DND-41 (cell line): ENCODE results near the gene KCNN3.

Source experiments
- ATAC-seq: fragments of 200-7000 bp; cut with Tn5 transposase; 3 replicates; pipeline ENCODE4 v1.9.1; 2021; ENCODE audit warnings: low read depth; ENCODE audit not compliant: insufficient read depth
- DNase-seq: peaks from one replicate; pipeline ENCODE4 v3.0.0-alpha.2; 2020
- H2AFZ ChIP-seq: 2 replicates; pipeline ENCODE4 v1.6.0; 2012; ENCODE audit warnings: low read depth, low read length
- H3K27ac ChIP-seq: 2 replicates; pipeline ENCODE4 v1.5.1; 2012; ENCODE audit warnings: low read length, inconsistent platforms
- H3K27me3 ChIP-seq: fragments of 200-600 bp; sonication (generic); 2 replicates; pipeline ENCODE4 v1.6.0; 2012; ENCODE audit warnings: low read length, mild to moderate bottlenecking, inconsistent platforms; ENCODE audit not compliant: insufficient read depth, poor library complexity
- H3K36me3 ChIP-seq: 2 replicates; pipeline ENCODE4 v1.5.1; 2012; ENCODE audit warnings: low read length, inconsistent platforms; ENCODE audit not compliant: insufficient read depth
- H3K4me1 ChIP-seq: 2 replicates; pipeline ENCODE4 v1.5.1; 2012; ENCODE audit warnings: mild to moderate bottlenecking, low read length; ENCODE audit not compliant: insufficient read depth
- H3K4me2 ChIP-seq: 2 replicates; pipeline ENCODE4 v1.6.0; 2012; ENCODE audit warnings: mild to moderate bottlenecking, moderate library complexity, low read length, inconsistent platforms; ENCODE audit not compliant: insufficient read depth
- H3K4me3 ChIP-seq, 2 experiments: fragments of 200-600 bp in 1 of 2; shearing (Covaris generic) in 1 of 2; 2 replicates each; pipeline ENCODE4 v1.5.1; 2012 to 2016; ENCODE audit warnings: inconsistent platforms in 2 of 2, low read length in 2 of 2, mild to moderate bottlenecking in 2 of 2, low read depth in 1 of 2, moderate library complexity in 1 of 2
- H3K79me2 ChIP-seq: 2 replicates; pipeline ENCODE4 v1.6.0; 2012; ENCODE audit warnings: low read length, inconsistent platforms; ENCODE audit not compliant: insufficient read depth
- H3K9ac ChIP-seq: 2 replicates; pipeline ENCODE4 v1.6.0; 2012; ENCODE audit warnings: low read depth, mild to moderate bottlenecking, inconsistent platforms, low read length, moderate library complexity
- H3K9me3 ChIP-seq: 2 replicates; pipeline ENCODE4 v1.5.1; 2012; ENCODE audit warnings: low read length, moderate library complexity, mild to moderate bottlenecking, inconsistent platforms; ENCODE audit not compliant: insufficient read depth, severe bottlenecking
- H4K20me1 ChIP-seq: 2 replicates; pipeline ENCODE4 v1.6.0; 2012; ENCODE audit warnings: low read length; ENCODE audit not compliant: insufficient read depth
- CTCF ChIP-seq: IDR thresholded peaks from 2 replicates; pipeline ENCODE4 v1.5.1; 2012; ENCODE audit warnings: borderline replicate concordance, low read length, moderate library complexity, mild to moderate bottlenecking; ENCODE audit not compliant: poor library complexity, severe bottlenecking; ENCODE audit errors: extremely low read depth
- EZH2 ChIP-seq: IDR thresholded peaks from 3 replicates; pipeline ENCODE4 v1.6.1; 2012; ENCODE audit warnings: borderline replicate concordance, low read depth, mild to moderate bottlenecking, moderate library complexity, low read length, inconsistent platforms; ENCODE audit not compliant: severe bottlenecking

KCNN3 gene

GRCh38 chr1:154769193-154769895, 100.7 kb downstream of the KCNN3 start:
- no peak for ATAC-seq
- H3K4me2 ChIP-seq, result no peak overlapping the region
- no peak overlapping the region for H2AFZ ChIP-seq

GRCh38 chr1:154768456-154769125, 101.5 kb downstream of the KCNN3 start:
- H3K27me3 ChIP-seq, result peaks cover 5% of the 10 kb centered on the region
- DNase-seq, result no peak
- H3K4me2 ChIP-seq, result no peak overlapping the region

More at GRCh38 chr1:154769193-154769895, 100.7 kb downstream of the KCNN3 start:
- no peak overlapping the region for H3K9ac ChIP-seq
- H4K20me1 ChIP-seq, result no peaks in the 10 kb centered on the region
- no peak overlapping the region for H3K4me3 ChIP-seq
- peaks cover 5% of the 10 kb centered on the region for H3K27me3 ChIP-seq
- no peaks in the 10 kb centered on the region for H3K4me1 ChIP-seq
- no peaks in the 10 kb centered on the region for H3K79me2 ChIP-seq
- no peak for TF ChIP-seq CTCF
- no peak for TF ChIP-seq EZH2
- DNase-seq, result no peak
- no peak overlapping the region for H3K27ac ChIP-seq
- H3K36me3 ChIP-seq, result no peaks in the 10 kb centered on the region
- H3K9me3 ChIP-seq, result no peaks in the 10 kb centered on the region

GRCh38 chr1:154767315-154768240, 102.5 kb downstream of the KCNN3 start:
- no peak overlapping the region for H3K4me2 ChIP-seq
- H2AFZ ChIP-seq, result no peak overlapping the region
- no peaks in the 10 kb centered on the region for H3K4me1 ChIP-seq
- peaks cover 11% of the 10 kb centered on the region for H3K27me3 ChIP-seq
- no peaks in the 10 kb centered on the region for H3K79me2 ChIP-seq
- no peak overlapping the region for H3K27ac ChIP-seq
- no peak overlapping the region for H3K9ac ChIP-seq
- TF ChIP-seq CTCF (no peak), EZH2 (no peak)
- H3K9me3 ChIP-seq, result no peaks in the 10 kb centered on the region
- DNase-seq (no peak), ATAC-seq (no peak)
- no peaks in the 10 kb centered on the region for H3K36me3 ChIP-seq
- H3K4me3 ChIP-seq, result no peak overlapping the region
- H4K20me1 ChIP-seq, result no peaks in the 10 kb centered on the region

More at GRCh38 chr1:154768456-154769125, 101.5 kb downstream of the KCNN3 start:
- no peaks in the 10 kb centered on the region for H3K4me1 ChIP-seq
- TF ChIP-seq EZH2, result no peak
- no peak for TF ChIP-seq CTCF
- no peak overlapping the region for H3K4me3 ChIP-seq
- no peak overlapping the region for H3K27ac ChIP-seq
- H3K36me3 ChIP-seq, result no peaks in the 10 kb centered on the region
- H3K79me2 ChIP-seq, result no peaks in the 10 kb centered on the region
- no peak overlapping the region for H3K9ac ChIP-seq
- H3K9me3 ChIP-seq, result no peaks in the 10 kb centered on the region
- ATAC-seq, result no peak
- H2AFZ ChIP-seq, result no peak overlapping the region
- no peaks in the 10 kb centered on the region for H4K20me1 ChIP-seq
